ENCODE measurements around the gene CDK19.

GRCh38 chr6:110619275-110619908, 195.9 kb downstream of the CDK19 start:
- TF ChIP-seq CTCF (conservative IDR thresholded peaks at IDR 0.05) = no peak
- TF ChIP-seq ZFX (IDR thresholded peaks at IDR 0.05) = no peak

Data from C4-2B (cell line).